Epithelial cell of esophagus (primary cell): ENCODE measurements around the gene PLIN4.

Experiments
- DNase-seq: peaks from one replicate; pipeline ENCODE4 v3.0.0; 2010; ENCODE audit warnings: low read depth
- H3K4me3 ChIP-seq: 2 replicates; pipeline ENCODE4 v1.5.1; 2011; ENCODE audit warnings: mild to moderate bottlenecking, low read length, control low read depth
- CTCF ChIP-seq: IDR thresholded peaks from 2 replicates; pipeline ENCODE4 v1.5.1; 2011; ENCODE audit warnings: low read depth, mild to moderate bottlenecking, low read length, control low read depth, inconsistent platforms; ENCODE audit not compliant: insufficient read depth; ENCODE audit errors: missing control alignments

The PLIN4 gene

GRCh38 chr19:4500841-4501591 lies 17.3 kb downstream of the PLIN4 start:
- no peak for DNase-seq
- no peak for TF ChIP-seq CTCF
- no peak overlapping the region for H3K4me3 ChIP-seq

GRCh38 chr19:4499855-4500254 lies 18.4 kb downstream of the PLIN4 start:
- no peak overlapping the region for H3K4me3 ChIP-seq
- no peak for DNase-seq
- no peak for TF ChIP-seq CTCF

- TF ChIP-seq CTCF: no peak
- H3K4me3 ChIP-seq: no peak overlapping the region
- DNase-seq: no peak
Measured at GRCh38 chr19:4499318-4499717, 19.0 kb downstream of the PLIN4 start.

- H3K4me3 ChIP-seq: no peak overlapping the region
- no peak for DNase-seq
- no peak for TF ChIP-seq CTCF
Measured at GRCh38 chr19:4498694-4499093, 19.6 kb downstream of the PLIN4 start.

- H3K4me3 ChIP-seq: no peak overlapping the region
- no peak for TF ChIP-seq CTCF
- DNase-seq: no peak
Measured at GRCh38 chr19:4497770-4498389, 20.4 kb downstream of the PLIN4 start.

- TF ChIP-seq CTCF: no peak
- DNase-seq: no peak
- no peak overlapping the region for H3K4me3 ChIP-seq
Measured at GRCh38 chr19:4496304-4496703, 22.0 kb downstream of the PLIN4 start.

- peak; percentile 46 for DNase-seq
- no peak overlapping the region for H3K4me3 ChIP-seq
- peak; percentile 50 for TF ChIP-seq CTCF
Measured at GRCh38 chr19:4495471-4495870, 22.8 kb downstream of the PLIN4 start.
